Measurements from ENCODE around the gene ESD.

Gene ESD

GRCh38 chr13:46831588-46832194 is 34.7 kb upstream of the ESD start:
- no peak for TF ChIP-seq SIN3A (IDR thresholded peaks at IDR 0.05; ENCODE audit: borderline replicate concordance, insufficient read depth, low read length)
- TF ChIP-seq FOXP2 (optimal IDR thresholded peaks at IDR 0.05; ENCODE audit: borderline replicate concordance, extremely low read depth, extremely low read length, insufficient read depth): no peak
- TF ChIP-seq POLR2AphosphoS5 (IDR thresholded peaks at IDR 0.05; ENCODE audit: low read depth, low read length): no peak
- no peak for TF ChIP-seq TAF1 (IDR thresholded peaks at IDR 0.05; ENCODE audit: borderline replicate concordance, insufficient read depth, low read length)
- TF ChIP-seq, protein P1, sequence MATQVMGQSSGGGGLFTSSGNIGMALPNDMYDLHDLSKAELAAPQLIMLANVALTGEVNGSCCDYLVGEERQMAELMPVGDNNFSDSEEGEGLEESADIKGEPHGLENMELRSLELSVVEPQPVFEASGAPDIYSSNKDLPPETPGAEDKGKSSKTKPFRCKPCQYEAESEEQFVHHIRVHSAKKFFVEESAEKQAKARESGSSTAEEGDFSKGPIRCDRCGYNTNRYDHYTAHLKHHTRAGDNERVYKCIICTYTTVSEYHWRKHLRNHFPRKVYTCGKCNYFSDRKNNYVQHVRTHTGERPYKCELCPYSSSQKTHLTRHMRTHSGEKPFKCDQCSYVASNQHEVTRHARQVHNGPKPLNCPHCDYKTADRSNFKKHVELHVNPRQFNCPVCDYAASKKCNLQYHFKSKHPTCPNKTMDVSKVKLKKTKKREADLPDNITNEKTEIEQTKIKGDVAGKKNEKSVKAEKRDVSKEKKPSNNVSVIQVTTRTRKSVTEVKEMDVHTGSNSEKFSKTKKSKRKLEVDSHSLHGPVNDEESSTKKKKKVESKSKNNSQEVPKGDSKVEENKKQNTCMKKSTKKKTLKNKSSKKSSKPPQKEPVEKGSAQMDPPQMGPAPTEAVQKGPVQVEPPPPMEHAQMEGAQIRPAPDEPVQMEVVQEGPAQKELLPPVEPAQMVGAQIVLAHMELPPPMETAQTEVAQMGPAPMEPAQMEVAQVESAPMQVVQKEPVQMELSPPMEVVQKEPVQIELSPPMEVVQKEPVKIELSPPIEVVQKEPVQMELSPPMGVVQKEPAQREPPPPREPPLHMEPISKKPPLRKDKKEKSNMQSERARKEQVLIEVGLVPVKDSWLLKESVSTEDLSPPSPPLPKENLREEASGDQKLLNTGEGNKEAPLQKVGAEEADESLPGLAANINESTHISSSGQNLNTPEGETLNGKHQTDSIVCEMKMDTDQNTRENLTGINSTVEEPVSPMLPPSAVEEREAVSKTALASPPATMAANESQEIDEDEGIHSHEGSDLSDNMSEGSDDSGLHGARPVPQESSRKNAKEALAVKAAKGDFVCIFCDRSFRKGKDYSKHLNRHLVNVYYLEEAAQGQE (IDR thresholded peaks at IDR 0.05; ENCODE audit: insufficient read depth in 1 of 2, low read depth in 2 of 2, low read length in 2 of 2): no peak

DNA sequence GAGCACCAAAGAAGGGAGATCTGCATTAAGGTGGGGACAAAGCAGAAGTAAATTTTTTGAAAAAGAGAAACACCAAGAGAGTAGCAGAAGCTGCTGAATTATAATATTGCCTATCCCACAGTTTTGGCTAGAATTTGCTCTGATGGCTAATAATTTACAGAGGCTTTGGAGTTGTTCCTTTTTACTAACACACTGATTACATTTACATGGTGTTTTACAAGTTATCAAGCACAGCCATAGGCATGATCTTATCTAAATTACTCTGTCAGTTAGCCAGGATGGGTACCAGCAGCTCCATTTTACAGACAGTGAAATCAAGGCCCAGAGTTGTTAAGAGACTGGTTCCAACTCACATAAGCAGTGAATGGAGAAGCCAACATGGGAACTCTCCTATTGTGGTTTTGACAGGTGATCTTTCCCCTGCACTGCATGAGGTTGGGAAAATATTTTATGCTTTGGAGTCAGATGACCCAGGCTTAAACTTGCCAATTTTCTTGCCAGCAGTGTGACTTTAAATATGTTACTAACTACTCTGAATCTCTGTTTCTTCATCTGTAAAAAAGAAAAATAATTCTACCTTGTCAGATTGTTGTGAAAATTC is 33.5 kb upstream of the ESD start:
- TF ChIP-seq TAF1 (IDR thresholded peaks at IDR 0.05; ENCODE audit: borderline replicate concordance, insufficient read depth, low read length) (no peak), FOXP2 (optimal IDR thresholded peaks at IDR 0.05; ENCODE audit: borderline replicate concordance, extremely low read depth, extremely low read length, insufficient read depth) (no peak), POLR2AphosphoS5 (IDR thresholded peaks at IDR 0.05; ENCODE audit: low read depth, low read length) (no peak), SIN3A (IDR thresholded peaks at IDR 0.05; ENCODE audit: borderline replicate concordance, insufficient read depth, low read length) (no peak)
- TF ChIP-seq, protein P1 (IDR thresholded peaks at IDR 0.05; ENCODE audit: insufficient read depth in 1 of 2, low read depth in 2 of 2, low read length in 2 of 2): no peak

DNA sequence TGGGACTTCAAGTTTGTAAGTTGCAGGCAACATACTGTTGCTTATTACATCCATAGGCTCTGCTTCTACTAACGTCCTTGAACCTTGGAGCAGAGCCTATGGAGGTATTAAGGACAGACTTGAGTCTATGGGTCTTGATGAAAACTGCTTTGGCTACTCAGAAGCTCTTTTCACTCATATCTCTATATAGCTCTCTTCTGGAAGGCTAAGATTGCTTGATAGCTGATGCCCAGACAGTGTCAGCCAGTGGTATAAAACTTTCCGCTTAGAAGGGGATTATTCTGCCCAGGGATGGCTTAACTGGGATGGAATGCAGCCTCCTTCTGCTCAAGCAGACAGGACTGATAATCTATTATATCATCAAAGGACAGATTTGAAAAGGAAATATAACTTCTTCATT is 25.6 kb upstream of the ESD start:
- TF ChIP-seq POLR2AphosphoS5 (IDR thresholded peaks at IDR 0.05; ENCODE audit: low read depth, low read length) (no peak), SIN3A (IDR thresholded peaks at IDR 0.05; ENCODE audit: borderline replicate concordance, insufficient read depth, low read length) (no peak), TAF1 (IDR thresholded peaks at IDR 0.05; ENCODE audit: borderline replicate concordance, insufficient read depth, low read length) (no peak), FOXP2 (optimal IDR thresholded peaks at IDR 0.05; ENCODE audit: borderline replicate concordance, extremely low read depth, extremely low read length, insufficient read depth) (no peak)
- TF ChIP-seq, protein P1 (IDR thresholded peaks at IDR 0.05; ENCODE audit: insufficient read depth in 1 of 2, low read depth in 2 of 2, low read length in 2 of 2): no peak

DNA sequence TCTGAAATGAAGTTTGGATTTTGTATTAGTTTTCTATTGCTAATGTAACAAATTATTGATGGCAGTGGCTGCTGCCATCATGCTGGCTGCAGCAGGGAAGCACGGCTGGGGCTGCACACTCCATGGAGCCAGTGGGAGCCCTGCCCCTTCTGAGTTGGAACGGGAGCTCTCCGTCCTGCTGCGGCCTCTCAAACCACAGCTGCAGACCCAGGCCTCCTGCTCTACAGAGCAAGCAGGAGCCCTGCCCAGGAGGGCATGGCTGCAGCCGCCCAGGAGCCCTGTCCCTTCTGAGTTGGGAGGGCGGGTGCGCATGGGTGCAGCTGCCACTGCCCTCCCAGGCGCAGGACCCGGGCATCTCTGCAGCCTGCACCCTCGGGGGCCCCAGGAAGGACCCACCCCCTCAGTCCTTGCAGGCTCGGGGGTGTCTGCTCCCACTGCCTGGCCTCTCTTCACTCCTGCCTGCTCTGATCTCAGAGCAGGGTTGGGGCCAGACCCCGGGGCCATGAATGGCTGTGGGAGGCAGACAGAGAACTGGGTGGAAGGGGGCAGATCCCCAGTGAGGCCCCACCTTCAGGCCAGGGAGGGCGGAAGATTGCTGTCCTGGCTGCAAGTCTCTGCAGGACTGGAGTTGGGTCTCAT is 21.0 kb upstream of the ESD start:
- no peak for TF ChIP-seq FOXP2 (optimal IDR thresholded peaks at IDR 0.05; ENCODE audit: borderline replicate concordance, extremely low read depth, extremely low read length, insufficient read depth)
- no peak for TF ChIP-seq SIN3A (IDR thresholded peaks at IDR 0.05; ENCODE audit: borderline replicate concordance, insufficient read depth, low read length)
- no peak for TF ChIP-seq POLR2AphosphoS5 (IDR thresholded peaks at IDR 0.05; ENCODE audit: low read depth, low read length)
- TF ChIP-seq, protein P1 (IDR thresholded peaks at IDR 0.05; ENCODE audit: insufficient read depth in 1 of 2, low read depth in 2 of 2, low read length in 2 of 2): no peak
- TF ChIP-seq TAF1 (IDR thresholded peaks at IDR 0.05; ENCODE audit: borderline replicate concordance, insufficient read depth, low read length): no peak

Measured in PFSK-1 (cell line).